ENCODE data around the gene PTGDS. TPM values are rescaled to one million over a fixed set of nuclear protein-coding genes. Genes with fewer than 3 reads are reported as not detected.

PTGDS gene
- total and polyA plus RNA-seq, 10 of the 15 experiments (the other 5 are each of a cell fraction or from before 2014, with no cell fraction given) = not detected

- TF ChIP-seq MLLT1 (IDR thresholded peaks at IDR 0.05) = peak; percentile 50
Measured at GRCh38 chr9:136949817-136950655, 27.3 kb upstream of the PTGDS start (continued).

GRCh38 chr9:136950656-136951276 is 26.5 kb upstream of the PTGDS start:
- no peak for ATAC-seq
- no TSS peak for BruUV-seq (replicated peaks)
- ChIA-PET POLR2A (interaction anchor here (1.1 kb wide), 1 partner anchor 272 kb away, joined by 3 read pairs; no protein-coding TSS in a partner anchor), RAD21 (ENCODE audit: unreplicated experiment) (interaction anchor here (0.8 kb wide), 1 partner anchor 49 kb away, joined by 3 read pairs; no protein-coding TSS in a partner anchor), SMC1A (ENCODE audit: uncharacterized antibody, unreplicated experiment) (interaction anchor here (1.1 to 1.5 kb wide), 3 partner anchors 49 to 84 kb away, joined by 3 to 8 read pairs (median 4); no protein-coding TSS in a partner anchor), CTCF (interaction anchor here (0.7 to 1.3 kb wide), 4 partner anchors 16 to 277 kb away, joined by 3 to 10 read pairs (median 4); partner anchors contain the start of gene RNF224)
- FAIRE-seq = no peak
- H2AFZ ChIP-seq (ENCODE audit: control insufficient read depth, low read depth, low read length) = peak overlapping the region; percentile 97
- no peaks in the 10 kb centered on the region for H3K36me3 ChIP-seq (ENCODE audit: control insufficient read depth in 2 of 2, insufficient read depth in 2 of 2, low read length in 1 of 2)
- peak overlapping the region; percentile 98 for H3K4me2 ChIP-seq (ENCODE audit: control insufficient read depth, insufficient read depth)
- peak overlapping the region; percentile 78; the same call in 1 of the 2 replicates for H3K9ac ChIP-seq (ENCODE audit: control insufficient read depth, insufficient read depth, low read length)
- H3K79me2 ChIP-seq (ENCODE audit: control insufficient read depth, insufficient read depth, low read length) = no peaks in the 10 kb centered on the region
- intact Hi-C loops (cut with micrococcal nuclease; ENCODE audit: unreplicated experiment) = no loop called here
- peak overlapping the region; percentile 77 for H3K4me3 ChIP-seq
- 40% methylated on average over 8 of the region's 9 CpGs for WGBS (ENCODE audit: insufficient coverage, insufficient replicate concordance, low lambda C conversion rate, missing lambda C conversion rate)
- H3K27ac ChIP-seq (ENCODE audit: control insufficient read depth, insufficient read depth) = peak overlapping the region; percentile 53
- H3K4me1 ChIP-seq (ENCODE audit: control insufficient read depth, insufficient read depth, low read length) = peaks cover 6% of the 10 kb centered on the region; the same call in 1 of the 2 replicates
- H4K20me1 ChIP-seq (ENCODE audit: control insufficient read depth, insufficient read depth) = no peaks in the 10 kb centered on the region
- H3K9me3 ChIP-seq (replicated peaks; ENCODE audit: control insufficient read depth, insufficient read depth, low read length) = no peaks in the 10 kb centered on the region
- in situ Hi-C loops (cut with MboI) = no loop called here
- no peaks in the 10 kb centered on the region for H3K27me3 ChIP-seq (replicated peaks in 1 of 2; ENCODE audit: control insufficient read depth in 2 of 2, insufficient read depth in 2 of 2, low read length in 1 of 2)
- TF ChIP-seq SP1 (IDR thresholded peaks at IDR 0.05; ENCODE audit: low read depth, low read length) (no peak), ZNF217 (IDR thresholded peaks at IDR 0.05) (no peak), TCF12 (IDR thresholded peaks at IDR 0.05; ENCODE audit: low read depth, low read length) (no peak), HDAC2 (IDR thresholded peaks at IDR 0.05) (no peak), ZNF622 (IDR thresholded peaks at IDR 0.05) (no peak), JUNB (IDR thresholded peaks at IDR 0.05) (no peak), CREM (IDR thresholded peaks at IDR 0.05; ENCODE audit: low read depth) (no peak), CHD4 (IDR thresholded peaks at IDR 0.05) (no peak), RFX5 (IDR thresholded peaks at IDR 0.05; ENCODE audit: low read depth, low read length) (no peak), NFYB (IDR thresholded peaks at IDR 0.05; ENCODE audit: insufficient read depth, low read depth, low read length) (no peak), RELB (IDR thresholded peaks at IDR 0.05; ENCODE audit: low read depth) (no peak), CTCF (IDR thresholded peaks at IDR 0.05 in 2 of 3, conservative IDR thresholded peaks at IDR 0.05 in 1 of 3; ENCODE audit: control insufficient read depth in 2 of 3, extremely low read depth in 1 of 3, insufficient read depth in 1 of 3, low read depth in 3 of 3, low read length in 3 of 3) (no peak)
- DNase-seq (ENCODE audit: low read depth, low spot score) = no peak
